SK-N-SH treated with all-trans-retinoic acid at 6 μM for 48 hours (cell line): Measurements from ENCODE around the gene PTPN6.

ENCODE experiments used
- ARNTL ChIP-seq: fragments of 450-650 bp; formaldehyde crosslinking; IDR thresholded peaks from 2 replicates; pipeline ENCODE4 v1.5.0; 2020; ENCODE audit warnings: low read depth, mild to moderate bottlenecking, moderate library complexity, borderline replicate concordance
- BACH2 ChIP-seq: fragments of 250-450 bp; sonication (Bioruptor Pico); IDR thresholded peaks from 2 replicates; pipeline ENCODE4 v1.9.0; 2021; ENCODE audit warnings: mild to moderate bottlenecking, borderline replicate concordance
- CSDC2 ChIP-seq: fragments of 250-450 bp; sonication (Bioruptor Pico); IDR thresholded peaks from 2 replicates; pipeline ENCODE4 v1.5.0; 2020; ENCODE audit warnings: mild to moderate bottlenecking, moderate library complexity
- ESRRG ChIP-seq: fragments of 250-450 bp; sonication (Bioruptor Pico); IDR thresholded peaks from 2 replicates; pipeline ENCODE4 v1.6.1; 2021; ENCODE audit warnings: mild to moderate bottlenecking
- ISL1 ChIP-seq: fragments of 250-450 bp; sonication (Bioruptor Pico); IDR thresholded peaks from 2 replicates; pipeline ENCODE4 v2.1.2; 2022; ENCODE audit warnings: mild to moderate bottlenecking, moderate library complexity
- PPARA ChIP-seq: fragments of 250-450 bp; sonication (Bioruptor Pico); IDR thresholded peaks from 2 replicates; pipeline ENCODE4 v1.5.0; 2020; ENCODE audit warnings: mild to moderate bottlenecking, borderline replicate concordance
- RARB ChIP-seq: fragments of 250-450 bp; sonication (Bioruptor Pico); IDR thresholded peaks from 2 replicates; pipeline ENCODE4 v1.8.0; 2021; ENCODE audit warnings: mild to moderate bottlenecking, moderate library complexity
- TCF4 ChIP-seq: fragments of 250-450 bp; sonication (Bioruptor Pico); IDR thresholded peaks from 2 replicates; pipeline ENCODE4 v1.8.0; 2021; ENCODE audit warnings: mild to moderate bottlenecking, moderate library complexity, borderline replicate concordance
- TOX ChIP-seq: fragments of 250-450 bp; sonication (Bioruptor Pico); IDR thresholded peaks from 2 replicates; pipeline ENCODE4 v1.8.0; 2021; ENCODE audit warnings: mild to moderate bottlenecking, moderate library complexity, borderline replicate concordance
- ZFP30 ChIP-seq: fragments of 450-650 bp; formaldehyde crosslinking; IDR thresholded peaks from 2 replicates; pipeline ENCODE4 v1.5.0; 2022; ENCODE audit warnings: mild to moderate bottlenecking, moderate library complexity
- ZNF565 ChIP-seq: fragments of 450-650 bp; formaldehyde crosslinking; conservative IDR thresholded peaks from 2 replicates; pipeline ENCODE4 v1.5.0; 2020; ENCODE audit warnings: low read depth, mild to moderate bottlenecking, moderate library complexity
- TF ChIP-seq, protein P1 (sequence below): fragments of 250-450 bp; sonication (Bioruptor Pico); IDR thresholded peaks from 2 replicates; pipeline ENCODE4 v1.5.1; 2020; ENCODE audit warnings: low read depth, mild to moderate bottlenecking, moderate library complexity
- TF ChIP-seq, protein P2 (sequence below): fragments of 250-450 bp; sonication (Bioruptor Pico); IDR thresholded peaks from 2 replicates; pipeline ENCODE4 v1.8.0; 2020; ENCODE audit warnings: mild to moderate bottlenecking, moderate library complexity, borderline replicate concordance
- TF ChIP-seq, protein P3 (sequence below): fragments of 250-450 bp; sonication (Bioruptor Pico); IDR thresholded peaks from 2 replicates; pipeline ENCODE4 v1.5.0; 2020; ENCODE audit warnings: mild to moderate bottlenecking, moderate library complexity

DNA sequence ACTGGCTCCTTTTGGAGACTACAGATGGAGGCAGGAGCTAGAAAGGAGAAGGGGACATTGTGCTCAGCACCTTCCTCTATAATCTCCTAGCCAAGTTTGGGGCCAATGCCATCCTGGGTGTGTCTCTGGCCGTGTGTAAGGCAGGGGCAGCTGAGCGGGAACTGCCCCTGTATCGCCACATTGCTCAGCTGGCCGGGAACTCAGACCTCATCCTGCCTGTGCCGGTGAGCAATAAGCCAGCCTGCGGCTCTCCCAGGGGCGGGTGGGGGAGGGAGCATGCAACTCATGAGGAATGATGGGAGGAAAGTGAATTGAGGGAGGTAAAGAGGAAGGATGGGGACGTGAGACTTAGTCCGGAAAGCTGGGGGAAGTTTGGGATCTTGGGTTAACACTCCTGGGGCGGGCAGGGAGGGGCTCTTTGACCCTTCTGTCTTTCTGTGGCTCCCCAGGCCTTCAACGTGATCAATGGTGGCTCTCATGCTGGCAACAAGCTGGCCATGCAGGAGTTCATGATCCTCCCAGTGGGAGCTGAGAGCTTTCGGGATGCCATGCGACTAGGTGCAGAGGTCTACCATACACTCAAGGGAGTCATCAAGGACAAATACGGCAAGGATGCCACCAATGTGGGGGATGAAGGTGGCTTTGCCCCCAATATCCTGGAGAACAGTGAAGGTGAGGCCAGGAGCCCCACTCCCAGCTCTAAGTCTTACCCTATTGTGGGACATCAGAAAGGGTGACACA lies 33.5 kb upstream of the PTPN6 start:
- TF ChIP-seq CSDC2 (CRISPR knock-in tag) (no peak), ZFP30 (no peak), TCF4 (CRISPR knock-in tag) (no peak), RARB (CRISPR knock-in tag) (no peak), PPARA (CRISPR knock-in tag) (no peak), ISL1 (CRISPR knock-in tag) (no peak), BACH2 (CRISPR knock-in tag) (no peak), ARNTL (CRISPR knock-in tag) (no peak), ZNF565 (CRISPR knock-in tag) (no peak), TOX (CRISPR knock-in tag) (no peak), ESRRG (CRISPR knock-in tag) (no peak)
- TF ChIP-seq, protein P1, sequence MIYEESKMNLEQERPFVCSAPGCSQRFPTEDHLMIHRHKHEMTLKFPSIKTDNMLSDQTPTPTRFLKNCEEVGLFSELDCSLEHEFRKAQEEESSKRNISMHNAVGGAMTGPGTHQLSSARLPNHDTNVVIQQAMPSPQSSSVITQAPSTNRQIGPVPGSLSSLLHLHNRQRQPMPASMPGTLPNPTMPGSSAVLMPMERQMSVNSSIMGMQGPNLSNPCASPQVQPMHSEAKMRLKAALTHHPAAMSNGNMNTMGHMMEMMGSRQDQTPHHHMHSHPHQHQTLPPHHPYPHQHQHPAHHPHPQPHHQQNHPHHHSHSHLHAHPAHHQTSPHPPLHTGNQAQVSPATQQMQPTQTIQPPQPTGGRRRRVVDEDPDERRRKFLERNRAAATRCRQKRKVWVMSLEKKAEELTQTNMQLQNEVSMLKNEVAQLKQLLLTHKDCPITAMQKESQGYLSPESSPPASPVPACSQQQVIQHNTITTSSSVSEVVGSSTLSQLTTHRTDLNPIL (CRISPR knock-in tag) = no peak
- TF ChIP-seq, protein P2, sequence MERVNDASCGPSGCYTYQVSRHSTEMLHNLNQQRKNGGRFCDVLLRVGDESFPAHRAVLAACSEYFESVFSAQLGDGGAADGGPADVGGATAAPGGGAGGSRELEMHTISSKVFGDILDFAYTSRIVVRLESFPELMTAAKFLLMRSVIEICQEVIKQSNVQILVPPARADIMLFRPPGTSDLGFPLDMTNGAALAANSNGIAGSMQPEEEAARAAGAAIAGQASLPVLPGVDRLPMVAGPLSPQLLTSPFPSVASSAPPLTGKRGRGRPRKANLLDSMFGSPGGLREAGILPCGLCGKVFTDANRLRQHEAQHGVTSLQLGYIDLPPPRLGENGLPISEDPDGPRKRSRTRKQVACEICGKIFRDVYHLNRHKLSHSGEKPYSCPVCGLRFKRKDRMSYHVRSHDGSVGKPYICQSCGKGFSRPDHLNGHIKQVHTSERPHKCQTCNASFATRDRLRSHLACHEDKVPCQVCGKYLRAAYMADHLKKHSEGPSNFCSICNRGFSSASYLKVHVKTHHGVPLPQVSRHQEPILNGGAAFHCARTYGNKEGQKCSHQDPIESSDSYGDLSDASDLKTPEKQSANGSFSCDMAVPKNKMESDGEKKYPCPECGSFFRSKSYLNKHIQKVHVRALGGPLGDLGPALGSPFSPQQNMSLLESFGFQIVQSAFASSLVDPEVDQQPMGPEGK (CRISPR knock-in tag) = no peak
- TF ChIP-seq, protein P3, sequence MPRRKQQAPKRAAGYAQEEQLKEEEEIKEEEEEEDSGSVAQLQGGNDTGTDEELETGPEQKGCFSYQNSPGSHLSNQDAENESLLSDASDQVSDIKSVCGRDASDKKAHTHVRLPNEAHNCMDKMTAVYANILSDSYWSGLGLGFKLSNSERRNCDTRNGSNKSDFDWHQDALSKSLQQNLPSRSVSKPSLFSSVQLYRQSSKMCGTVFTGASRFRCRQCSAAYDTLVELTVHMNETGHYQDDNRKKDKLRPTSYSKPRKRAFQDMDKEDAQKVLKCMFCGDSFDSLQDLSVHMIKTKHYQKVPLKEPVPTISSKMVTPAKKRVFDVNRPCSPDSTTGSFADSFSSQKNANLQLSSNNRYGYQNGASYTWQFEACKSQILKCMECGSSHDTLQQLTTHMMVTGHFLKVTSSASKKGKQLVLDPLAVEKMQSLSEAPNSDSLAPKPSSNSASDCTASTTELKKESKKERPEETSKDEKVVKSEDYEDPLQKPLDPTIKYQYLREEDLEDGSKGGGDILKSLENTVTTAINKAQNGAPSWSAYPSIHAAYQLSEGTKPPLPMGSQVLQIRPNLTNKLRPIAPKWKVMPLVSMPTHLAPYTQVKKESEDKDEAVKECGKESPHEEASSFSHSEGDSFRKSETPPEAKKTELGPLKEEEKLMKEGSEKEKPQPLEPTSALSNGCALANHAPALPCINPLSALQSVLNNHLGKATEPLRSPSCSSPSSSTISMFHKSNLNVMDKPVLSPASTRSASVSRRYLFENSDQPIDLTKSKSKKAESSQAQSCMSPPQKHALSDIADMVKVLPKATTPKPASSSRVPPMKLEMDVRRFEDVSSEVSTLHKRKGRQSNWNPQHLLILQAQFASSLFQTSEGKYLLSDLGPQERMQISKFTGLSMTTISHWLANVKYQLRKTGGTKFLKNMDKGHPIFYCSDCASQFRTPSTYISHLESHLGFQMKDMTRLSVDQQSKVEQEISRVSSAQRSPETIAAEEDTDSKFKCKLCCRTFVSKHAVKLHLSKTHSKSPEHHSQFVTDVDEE (CRISPR knock-in tag) = no peak
